Kidney (tissue), 14 donors: ENCODE measurements around the gene SEM1. TPM values are rescaled to one million over a fixed set of nuclear protein-coding genes. Genes with fewer than 3 reads are reported as not detected.

Source experiments
- DNase-seq, 5 donors: peaks; one replicate each; pipeline ENCODE4 v3.0.0-alpha.2; 2013 to 2020
- FAIRE-seq: peaks from 2 replicates; lab custom pipeline; 2012; peaks lifted over from hg19 to GRCh38; lab: Jason Lieb, UNC
- H3K27ac ChIP-seq, 2 donors: one replicate each; pipeline ENCODE4 v1.7.0; 2013; ENCODE audit warnings: low read depth in 2 of 2, low read length in 2 of 2, inconsistent platforms in 1 of 2
- H3K27me3 ChIP-seq: one replicate; pipeline ENCODE4 v1.7.1; 2013; ENCODE audit warnings: low read length, inconsistent platforms; ENCODE audit not compliant: control insufficient read depth, insufficient read depth
- H3K36me3 ChIP-seq, 3 donors: one replicate each; pipeline versions ENCODE4 v1.7.0 to v1.7.1; 2013; ENCODE audit warnings: low read length in 3 of 3, control low read depth in 1 of 3, inconsistent platforms in 1 of 3; ENCODE audit not compliant: insufficient read depth in 3 of 3, control insufficient read depth in 2 of 3
- H3K4me1 ChIP-seq, 3 donors: one replicate each; pipeline versions ENCODE4 v1.7.0 to v1.7.1; 2013; ENCODE audit warnings: low read length in 3 of 3, inconsistent platforms in 1 of 3, low read depth in 1 of 3; ENCODE audit not compliant: control insufficient read depth in 2 of 3, insufficient read depth in 2 of 3
- H3K4me3 ChIP-seq, 3 donors: one replicate each; pipeline versions ENCODE4 v1.7.0 to v1.8.1; 2013; ENCODE audit warnings: low read length in 3 of 3, control low read depth in 1 of 3, inconsistent platforms in 1 of 3
- H3K9ac ChIP-seq, 3 donors: one replicate each; pipeline versions ENCODE4 v1.7.0 to v1.7.1; 2013; ENCODE audit warnings: low read length in 3 of 3, control low read depth in 1 of 3, inconsistent platforms in 1 of 3
- H3K9me3 ChIP-seq, 3 donors: one replicate each; pipeline versions ENCODE4 v1.7.0 to v1.7.1; 2013; ENCODE audit warnings: low read length in 3 of 3, control low read depth in 1 of 3, inconsistent platforms in 1 of 3; ENCODE audit not compliant: control insufficient read depth in 2 of 3, insufficient read depth in 1 of 3
- intact Hi-C: fragments of 100-400 bp; cut with DNase I; formaldehyde crosslinking; loops from one replicate; pipeline ENCODE4 v1.11.1; 2022
- polyA plus RNA-seq: library from polyadenylated mRNA; stranded (reverse); fragments of 350-450 nt; fragmentation: Illumina TruSeq; extraction: RNeasy Lipid Tissue Mini Kit (QIAGEN cat#74804); gene quantifications from one replicate; pipeline ENCODE4 v1.2.3, GENCODE V29; 2014; ENCODE audit warnings: low read depth, low replicate concordance; ENCODE audit not compliant: insufficient read depth
- total RNA-seq: library from RNA; stranded (reverse); fragmentation: NEBNext Ultra II Directional; extraction: Animal tissue kit (Norgen Biotek cat#: 25700); gene quantifications from one replicate; pipeline ENCODE4 v1.2.1, GENCODE V29; 2021
- TF ChIP-seq, protein P1 (sequence below): IDR thresholded peaks from 3 replicates; pipeline ENCODE4 v1.5.1; 2012; ENCODE audit warnings: mild to moderate bottlenecking, moderate library complexity, borderline replicate concordance; ENCODE audit not compliant: insufficient read depth; ENCODE audit errors: extremely low read depth
- donor health status: control.
- donor health status: control.
- donor health status: control.
- donor health status: control.
- donor health status: control.
- donor health status: DM: yes; HTN: yes; CAD: no.
- donor health status: Normal renal cell carcinoma (clear cell type).

SEM1 gene
- total and polyA plus RNA-seq, 2 donors from 2014 or later = 45.4 to 252 TPM

DNA sequence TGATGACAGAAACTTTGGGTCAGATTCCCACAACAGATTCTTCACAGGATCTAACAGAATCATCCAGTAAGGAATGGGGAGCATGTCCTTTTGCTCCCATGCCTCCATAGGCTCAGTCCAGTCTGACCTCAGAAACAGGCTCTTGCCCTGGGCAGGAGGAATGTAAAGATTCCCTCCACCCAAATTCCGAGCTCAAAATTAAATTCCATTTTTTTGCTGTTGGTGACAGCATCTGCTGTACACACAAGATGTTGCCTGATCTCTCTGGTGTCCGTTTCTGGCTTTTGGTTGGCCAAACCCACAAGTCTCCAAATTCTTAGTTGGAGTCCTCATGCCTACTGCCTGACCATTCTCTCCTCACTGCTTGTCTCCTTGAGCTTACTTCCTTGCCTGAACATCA lies 53.7 kb downstream of the SEM1 start:
- Histone ChIP-seq H3K27ac (no peak overlapping the region), H3K36me3 (no peaks in the 10 kb centered on the region), H3K27me3 (no peaks in the 10 kb centered on the region), H3K4me3 (no peak overlapping the region), H3K9me3 (no peaks in the 10 kb centered on the region), H3K4me1 (no peaks in the 10 kb centered on the region), H3K9ac (no peak overlapping the region)
- FAIRE-seq (no peak), DNase-seq (no peak)
- TF ChIP-seq, protein P1, sequence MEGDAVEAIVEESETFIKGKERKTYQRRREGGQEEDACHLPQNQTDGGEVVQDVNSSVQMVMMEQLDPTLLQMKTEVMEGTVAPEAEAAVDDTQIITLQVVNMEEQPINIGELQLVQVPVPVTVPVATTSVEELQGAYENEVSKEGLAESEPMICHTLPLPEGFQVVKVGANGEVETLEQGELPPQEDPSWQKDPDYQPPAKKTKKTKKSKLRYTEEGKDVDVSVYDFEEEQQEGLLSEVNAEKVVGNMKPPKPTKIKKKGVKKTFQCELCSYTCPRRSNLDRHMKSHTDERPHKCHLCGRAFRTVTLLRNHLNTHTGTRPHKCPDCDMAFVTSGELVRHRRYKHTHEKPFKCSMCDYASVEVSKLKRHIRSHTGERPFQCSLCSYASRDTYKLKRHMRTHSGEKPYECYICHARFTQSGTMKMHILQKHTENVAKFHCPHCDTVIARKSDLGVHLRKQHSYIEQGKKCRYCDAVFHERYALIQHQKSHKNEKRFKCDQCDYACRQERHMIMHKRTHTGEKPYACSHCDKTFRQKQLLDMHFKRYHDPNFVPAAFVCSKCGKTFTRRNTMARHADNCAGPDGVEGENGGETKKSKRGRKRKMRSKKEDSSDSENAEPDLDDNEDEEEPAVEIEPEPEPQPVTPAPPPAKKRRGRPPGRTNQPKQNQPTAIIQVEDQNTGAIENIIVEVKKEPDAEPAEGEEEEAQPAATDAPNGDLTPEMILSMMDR = no peak
- intact Hi-C loops = no loop called here

DNA sequence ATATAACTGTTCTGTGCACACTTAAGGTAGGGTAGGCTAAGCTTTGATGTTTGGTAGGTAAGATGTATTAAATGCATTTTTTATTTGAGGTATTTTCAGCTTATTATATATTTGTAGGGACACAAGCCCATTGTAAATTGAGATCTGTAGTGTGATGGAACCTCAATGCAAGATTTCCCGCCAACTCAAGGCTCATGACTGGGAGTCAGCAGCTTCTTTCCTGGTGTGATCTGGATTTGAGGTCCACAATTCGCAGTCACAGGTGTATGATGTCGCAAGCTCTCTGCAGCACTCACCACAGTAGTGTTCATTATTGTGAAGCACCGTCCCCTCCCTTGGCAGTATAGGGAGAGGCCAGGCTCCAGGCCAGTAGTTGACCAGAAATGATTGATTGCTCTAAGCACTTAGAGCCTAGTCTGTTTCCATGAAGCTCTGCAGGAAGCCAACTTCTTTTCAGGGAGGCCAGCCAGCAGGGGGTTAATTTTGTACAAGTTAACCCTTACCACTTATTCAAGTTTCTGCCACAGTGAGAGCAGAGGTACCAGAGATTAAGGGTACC lies 54.9 kb downstream of the SEM1 start:
- no peaks in the 10 kb centered on the region for H3K4me1 ChIP-seq

DNA sequence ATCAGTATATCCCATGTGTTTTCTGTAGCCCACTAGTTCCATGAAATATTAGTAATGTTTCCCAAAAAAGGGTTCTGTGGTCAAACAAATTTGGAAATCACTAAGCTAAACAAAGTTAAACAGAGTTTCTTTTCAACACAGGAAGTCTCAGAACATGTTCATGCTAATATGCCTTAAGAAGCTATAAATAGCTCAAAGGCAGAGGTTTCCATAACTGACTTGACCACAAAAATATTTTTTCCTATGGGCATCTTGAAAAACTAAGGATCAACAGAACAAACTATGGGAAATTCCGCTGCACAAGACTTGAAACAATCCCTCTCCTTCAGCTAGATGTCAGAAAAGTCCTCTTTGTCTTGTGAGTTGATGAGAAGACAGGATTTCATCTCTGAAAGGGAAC lies 59.7 kb downstream of the SEM1 start:
- no peaks in the 10 kb centered on the region for H3K4me1 ChIP-seq
- no peak overlapping the region for H3K9ac ChIP-seq
- H3K36me3 ChIP-seq = no peaks in the 10 kb centered on the region
- no peak overlapping the region for H3K4me3 ChIP-seq
- H3K27ac ChIP-seq = no peak overlapping the region
- no peaks in the 10 kb centered on the region for H3K9me3 ChIP-seq
- H3K27me3 ChIP-seq = no peaks in the 10 kb centered on the region
- TF ChIP-seq, protein P1 = no peak
- intact Hi-C loops = no loop called here
- no peak for FAIRE-seq
- no peak for DNase-seq

More for the DNA sequence above, 54.9 kb downstream of the SEM1 start:
- Histone ChIP-seq H3K9me3 (no peaks in the 10 kb centered on the region), H3K27me3 (no peaks in the 10 kb centered on the region), H3K4me3 (no peak overlapping the region), H3K27ac (no peak overlapping the region), H3K9ac (no peak overlapping the region), H3K36me3 (no peaks in the 10 kb centered on the region)
- intact Hi-C loops = no loop called here
- no peak for FAIRE-seq
- DNase-seq = no peak
- TF ChIP-seq, protein P1 = no peak

DNA sequence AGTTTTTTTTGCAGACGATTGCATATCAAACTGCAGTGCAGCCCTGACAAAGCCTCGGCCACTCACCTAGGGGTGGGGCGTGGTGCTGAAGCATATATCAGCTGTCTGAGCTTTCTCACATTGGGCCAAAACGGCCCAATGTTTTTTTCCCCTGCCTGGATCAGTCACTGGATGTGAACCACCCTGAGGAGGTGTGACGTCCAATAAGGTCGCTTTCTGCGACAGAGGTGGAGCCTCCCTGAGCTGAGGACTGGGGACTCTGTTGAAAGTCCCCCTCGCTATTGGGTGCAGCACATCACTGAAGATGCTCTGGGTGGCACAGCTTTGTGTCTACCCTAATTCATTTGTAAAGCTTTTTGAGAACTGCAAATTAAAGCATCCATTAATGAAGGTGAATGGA lies 60.9 kb downstream of the SEM1 start:
- TF ChIP-seq, protein P1 = no peak
- Histone ChIP-seq H3K4me1 (no peaks in the 10 kb centered on the region), H3K36me3 (no peaks in the 10 kb centered on the region), H3K27ac (no peak overlapping the region), H3K27me3 (no peaks in the 10 kb centered on the region), H3K4me3 (no peak overlapping the region), H3K9ac (no peak overlapping the region), H3K9me3 (no peaks in the 10 kb centered on the region)
- intact Hi-C loops = no loop called here
- DNase-seq (no peak), FAIRE-seq (no peak)
